HG02759 (cell line): ENCODE data around the gene URM1.

Experiments used
- ATAC-seq: cut with Tn5 transposase; IDR thresholded peaks from one replicate; pipeline ENCODE4 v1.9.1; 2021; ENCODE audit warnings: mild to moderate bottlenecking, moderate library complexity; ENCODE audit not compliant: unreplicated experiment

URM1 gene

DNA sequence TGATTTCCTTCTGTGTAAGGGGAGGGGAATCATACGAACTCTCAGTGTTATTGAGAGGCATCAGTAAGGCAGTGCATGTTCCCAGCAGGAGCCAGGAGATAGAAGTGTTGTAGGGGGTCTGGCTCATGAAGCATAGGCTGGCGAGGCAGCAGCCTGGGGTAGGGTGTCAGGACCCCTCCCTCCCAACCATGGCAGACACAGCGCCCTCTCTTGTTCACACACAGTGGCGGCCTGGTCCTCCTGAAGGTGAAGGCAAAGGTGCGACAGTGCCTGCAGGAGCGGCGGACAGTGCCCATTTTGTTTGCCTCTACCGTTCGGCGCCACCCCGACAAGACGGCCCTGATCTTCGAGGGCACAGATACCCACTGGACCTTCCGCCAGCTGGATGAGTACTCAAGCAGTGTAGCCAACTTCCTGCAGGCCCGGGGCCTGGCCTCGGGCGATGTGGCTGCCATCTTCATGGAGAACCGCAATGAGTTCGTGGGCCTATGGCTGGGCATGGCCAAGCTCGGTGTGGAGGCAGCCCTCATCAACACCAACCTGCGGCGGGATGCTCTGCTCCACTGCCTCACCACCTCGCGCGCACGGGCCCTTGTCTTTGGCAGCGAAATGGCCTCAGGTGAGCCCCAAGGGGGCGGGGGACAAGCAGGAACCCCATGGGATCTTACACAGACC is 26.1 kb upstream of the URM1 start:
- no peak for ATAC-seq

DNA sequence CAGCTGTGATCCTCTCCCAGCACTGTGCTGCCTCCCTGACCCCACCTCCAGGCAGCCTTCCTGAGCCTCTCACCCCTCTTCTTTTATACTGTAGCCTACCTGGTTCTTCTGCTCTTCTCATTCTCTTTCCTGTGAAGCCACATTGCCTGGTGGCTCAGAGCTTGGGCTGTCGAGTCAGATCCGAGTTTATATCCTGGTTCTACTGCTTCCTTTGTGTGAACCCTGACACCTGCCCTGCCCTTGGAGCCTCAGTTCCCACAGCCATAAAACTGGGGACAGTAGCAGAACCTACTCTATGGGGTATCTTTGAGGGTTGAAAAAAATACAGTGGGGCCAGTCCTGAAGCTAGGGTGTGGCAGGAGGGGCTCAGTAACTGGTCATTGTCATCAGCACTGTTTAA is 22.0 kb upstream of the URM1 start:
- ATAC-seq: no peak

DNA sequence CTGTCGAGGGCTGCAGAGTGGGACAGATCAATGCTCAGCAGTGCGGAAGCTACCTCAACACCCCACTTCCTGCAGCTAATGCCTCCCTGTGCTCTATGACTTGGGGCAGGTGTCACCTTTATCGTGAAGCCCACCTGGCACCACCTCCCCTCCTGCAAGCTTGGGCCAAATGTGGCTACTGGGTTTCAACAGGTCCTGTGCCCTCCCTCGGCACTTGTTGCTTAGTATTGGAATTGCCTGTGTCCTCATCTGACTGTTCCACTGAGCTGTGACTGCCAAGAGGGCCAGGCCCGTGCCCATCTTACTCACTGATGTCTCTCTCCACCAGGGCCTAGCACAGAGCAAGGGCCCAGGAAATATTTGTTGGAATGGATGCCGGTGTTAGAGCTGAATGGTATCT is 21.4 kb upstream of the URM1 start:
- no peak for ATAC-seq

DNA sequence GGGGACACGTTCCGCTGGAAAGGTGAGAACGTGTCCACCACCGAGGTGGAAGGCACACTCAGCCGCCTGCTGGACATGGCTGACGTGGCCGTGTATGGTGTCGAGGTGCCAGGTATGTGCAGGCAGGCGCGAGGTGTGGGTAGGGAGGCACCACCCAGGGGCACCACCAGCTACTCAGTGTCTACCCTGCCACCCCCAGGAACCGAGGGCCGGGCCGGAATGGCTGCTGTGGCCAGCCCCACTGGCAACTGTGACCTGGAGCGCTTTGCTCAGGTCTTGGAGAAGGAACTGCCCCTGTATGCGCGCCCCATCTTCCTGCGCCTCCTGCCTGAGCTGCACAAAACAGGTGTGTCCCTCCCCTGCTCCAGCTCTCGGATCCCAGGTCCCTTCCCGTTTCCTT is 15.7 kb upstream of the URM1 start:
- ATAC-seq: no peak

DNA sequence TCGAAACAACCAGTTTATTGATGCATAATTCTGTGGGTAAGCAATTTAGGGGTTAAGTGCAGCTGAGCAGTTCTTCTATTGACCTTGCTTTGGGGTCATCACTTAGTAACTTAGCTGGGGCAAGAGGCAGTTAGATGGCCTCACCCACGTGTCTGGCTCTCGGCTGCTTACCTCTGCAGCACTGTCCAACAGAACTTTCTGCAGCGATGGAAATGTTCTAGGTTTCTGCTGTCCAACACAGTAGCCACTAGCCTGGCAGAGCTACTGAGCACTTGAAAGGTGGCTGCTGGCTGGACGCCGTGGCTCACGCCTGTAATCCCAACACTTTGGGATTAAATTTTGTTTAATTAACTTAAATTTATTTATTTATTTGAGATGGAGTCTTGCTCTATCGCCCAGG is 13.1 kb upstream of the URM1 start:
- no peak for ATAC-seq

DNA sequence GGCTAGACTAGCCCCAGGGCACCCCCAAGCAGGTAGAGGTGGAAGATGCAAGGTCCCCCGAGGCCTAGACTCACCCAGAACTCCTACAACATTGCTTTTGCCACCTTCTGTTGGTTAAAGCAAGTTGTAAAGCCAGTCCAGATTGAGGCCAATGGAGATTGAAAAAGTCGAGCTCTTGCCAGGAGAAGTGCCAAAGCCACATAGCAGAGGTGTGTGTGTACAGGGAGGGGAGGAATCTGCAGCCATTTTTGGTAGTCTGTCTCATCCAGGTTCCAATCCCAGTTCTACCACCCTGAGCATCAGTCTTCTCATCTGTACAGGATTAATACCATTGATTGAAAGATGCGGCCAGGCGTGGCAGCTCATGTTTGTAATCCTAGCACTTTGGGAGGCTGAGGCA is 12.3 kb upstream of the URM1 start:
- no peak for ATAC-seq

DNA sequence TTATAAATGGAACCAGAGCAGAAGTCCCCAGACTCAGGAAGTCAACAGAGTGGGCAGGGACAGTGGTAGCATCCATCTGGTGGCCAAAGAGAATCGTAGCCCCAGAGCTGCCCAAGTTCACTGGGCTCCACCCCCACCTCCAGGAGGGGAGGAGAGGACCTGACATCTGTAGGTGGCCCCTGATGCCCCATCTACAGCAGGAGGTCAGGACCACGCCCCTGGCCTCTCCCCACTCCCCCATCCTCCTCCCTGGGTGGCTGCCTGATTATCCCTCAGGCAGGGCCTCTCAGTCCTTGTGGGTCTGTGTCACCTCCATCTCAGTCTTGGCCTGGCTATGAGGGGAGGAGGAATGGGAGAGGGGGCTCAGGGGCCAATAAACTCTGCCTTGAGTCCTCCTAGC is 10.3 kb upstream of the URM1 start:
- ATAC-seq: no peak

DNA sequence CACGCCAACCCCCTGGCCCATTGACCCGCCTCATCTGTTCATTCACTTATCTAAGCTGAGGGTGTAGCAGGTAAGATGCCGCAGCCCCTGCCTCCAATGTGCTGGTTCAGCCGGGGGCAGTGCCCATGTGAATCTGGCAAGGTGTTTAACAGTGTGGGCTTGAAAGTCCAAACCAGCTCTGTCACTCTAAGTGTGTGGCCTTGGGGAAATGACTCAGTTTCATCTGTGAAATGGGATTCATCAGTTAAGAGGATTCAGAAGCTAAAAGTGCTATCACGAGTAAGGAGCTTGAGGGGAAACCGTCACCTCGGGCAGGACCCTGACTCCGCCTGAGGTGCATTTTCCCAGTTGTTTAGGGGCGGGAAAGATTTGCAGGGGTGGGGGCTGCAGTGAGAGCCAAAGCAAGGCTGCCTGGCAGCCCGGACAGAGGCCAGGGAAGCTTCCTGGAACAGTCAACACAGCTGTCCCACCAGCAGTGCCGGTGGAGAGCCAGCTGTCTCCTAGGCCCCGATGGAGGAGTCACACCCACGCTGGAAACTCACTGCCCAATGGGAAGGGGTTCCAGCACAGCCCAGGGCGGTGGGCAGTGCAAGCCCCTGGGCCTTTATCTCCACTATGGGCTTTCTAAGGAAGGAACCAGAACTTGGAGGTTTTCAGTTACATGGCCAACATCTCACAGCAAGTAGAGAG is 9.7 kb upstream of the URM1 start:
- ATAC-seq: no peak

DNA sequence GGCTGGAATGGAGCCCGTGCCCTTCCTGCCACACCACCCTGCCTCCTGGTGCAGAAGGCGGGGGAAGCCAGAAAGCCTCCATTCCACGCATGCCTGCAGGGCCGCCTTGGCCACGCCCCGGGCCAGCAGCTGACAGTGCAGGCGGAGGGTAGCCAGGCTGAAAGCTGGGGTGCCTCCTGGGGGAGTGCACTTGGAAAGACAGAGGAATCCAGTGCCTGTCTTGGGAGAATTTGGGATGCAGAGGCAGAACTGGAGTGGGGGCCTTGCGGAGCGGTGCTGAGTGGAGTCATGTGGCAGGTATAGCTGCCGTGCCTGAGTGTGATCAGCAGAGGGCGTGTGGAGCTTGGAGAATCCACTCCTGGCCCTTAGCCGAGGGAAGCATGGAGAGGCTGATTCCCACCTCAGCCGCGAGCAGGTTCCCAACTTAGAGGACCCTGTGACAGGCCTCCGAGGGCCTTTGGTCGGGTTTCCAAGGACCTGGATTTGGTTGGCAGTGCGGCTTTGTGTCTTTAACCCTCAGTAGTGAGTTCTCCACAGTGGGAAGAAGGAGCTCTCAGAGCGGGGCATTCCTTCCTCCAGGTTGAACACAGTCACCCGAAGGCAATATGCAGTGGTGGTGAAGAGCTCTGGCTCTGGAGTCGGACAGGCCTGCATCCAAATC is 9.1 kb upstream of the URM1 start:
- peak; percentile 81 for ATAC-seq

DNA sequence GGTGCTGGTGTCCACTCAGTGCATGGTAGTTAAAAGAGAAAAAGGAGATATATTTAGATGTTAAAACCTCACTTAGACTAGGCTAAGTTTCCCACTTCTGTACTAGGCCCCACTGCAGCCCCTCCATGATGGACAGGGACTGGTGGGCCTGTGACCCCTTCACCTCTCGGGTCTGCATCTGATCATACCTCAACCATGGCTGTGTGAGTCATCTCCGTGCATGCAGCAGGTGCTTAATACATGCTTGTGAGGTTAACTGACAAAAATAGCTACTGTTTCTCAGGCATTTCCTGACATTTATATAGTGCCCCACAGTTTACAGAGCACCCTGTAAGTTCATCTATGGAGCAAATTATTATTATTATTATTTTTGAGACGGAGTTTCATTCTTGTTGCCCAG is 8.4 kb upstream of the URM1 start:
- no peak for ATAC-seq

DNA sequence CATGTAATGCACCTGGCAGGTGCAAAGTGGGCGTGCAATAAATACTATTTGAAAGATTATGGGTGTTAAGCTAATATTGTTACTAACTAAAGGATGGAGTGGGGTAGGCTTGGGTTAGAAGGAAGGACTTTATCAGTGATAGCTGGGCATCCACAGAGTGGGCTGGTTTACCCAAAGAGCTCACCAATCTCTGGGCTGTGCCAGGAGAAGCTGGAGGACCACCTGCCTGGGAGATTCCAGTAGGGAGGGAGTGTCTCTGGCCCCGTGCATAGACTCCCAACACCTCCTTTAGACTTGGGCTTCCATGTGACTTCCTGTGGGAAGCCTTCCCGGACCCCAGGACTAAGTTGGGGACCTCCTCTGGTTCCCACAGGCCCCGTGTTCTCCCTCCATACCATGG is 5.6 kb upstream of the URM1 start:
- no peak for ATAC-seq

DNA sequence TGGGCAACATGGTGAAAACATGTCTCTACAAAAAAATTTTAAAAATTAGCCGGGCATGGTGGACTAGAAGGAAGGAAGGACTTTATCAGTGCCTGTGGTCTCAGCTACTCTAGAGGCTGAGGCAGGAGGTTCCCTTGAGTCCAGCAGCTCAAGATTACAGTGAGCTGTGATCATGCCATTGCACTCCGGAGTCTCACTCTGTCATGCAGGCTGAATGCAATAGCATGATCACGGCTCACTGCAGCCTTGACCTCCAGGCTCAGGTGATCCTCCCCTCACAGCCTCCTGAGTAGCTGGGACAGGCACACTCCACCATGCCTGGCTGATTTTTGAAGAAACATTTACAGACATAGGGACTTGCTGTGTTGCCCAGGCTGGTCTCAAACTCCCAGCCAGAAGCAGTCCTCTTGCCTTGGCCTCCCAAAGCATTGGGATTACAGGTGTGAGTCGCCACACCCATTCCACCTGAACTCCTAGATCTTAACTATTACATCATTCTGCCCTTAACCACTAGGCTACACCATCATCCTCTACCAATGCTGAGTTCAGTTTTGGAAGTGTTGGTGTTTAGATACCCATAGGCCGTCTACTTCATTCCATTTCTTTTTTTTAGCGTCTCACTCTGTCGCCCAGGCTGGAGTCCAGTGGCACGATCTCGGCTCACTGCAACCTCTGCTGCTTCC is 2.0 kb upstream of the URM1 start:
- no peak for ATAC-seq

DNA sequence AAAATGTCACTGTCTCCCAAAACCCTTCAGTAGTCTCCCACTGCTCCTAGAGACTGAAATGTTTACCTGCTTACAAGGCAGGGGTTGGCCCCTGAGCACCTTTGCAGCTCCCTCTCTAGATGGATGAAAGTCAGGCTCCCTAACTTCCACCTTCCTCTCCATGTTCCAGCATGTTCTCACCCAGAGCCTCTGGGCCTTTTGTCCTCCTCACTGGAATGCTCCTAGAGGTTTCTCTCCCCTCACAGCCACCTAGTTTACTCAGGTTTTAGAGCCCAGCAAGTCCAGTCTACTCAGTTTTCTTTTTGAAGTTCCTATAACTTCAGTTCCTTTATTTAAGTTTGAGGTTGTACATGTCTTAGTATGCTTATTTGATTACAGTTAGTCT is 815 bp upstream of the URM1 start:
- ATAC-seq: no peak

DNA sequence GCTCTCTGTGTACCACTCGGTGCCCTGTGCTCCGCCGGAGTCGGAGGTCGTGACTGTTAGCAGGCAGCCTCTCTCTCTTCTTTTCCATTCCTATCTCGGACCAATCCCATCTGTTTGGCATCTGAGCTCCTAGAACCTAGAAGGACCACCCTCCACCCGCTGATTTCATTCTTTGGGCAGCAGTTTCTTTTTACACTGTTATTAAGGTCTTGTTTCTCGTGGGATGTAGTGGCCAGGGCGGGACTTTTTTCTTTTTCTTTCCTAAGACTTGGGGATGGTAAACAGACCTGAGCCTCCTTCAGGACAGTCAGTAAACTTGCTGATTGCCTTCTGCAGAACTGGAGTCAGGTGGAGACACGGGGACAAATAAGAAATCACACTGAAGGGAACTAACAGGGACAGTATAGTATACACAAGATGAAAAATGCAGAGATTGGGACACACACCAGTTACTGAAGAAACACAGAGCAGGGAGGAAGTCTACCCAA is 500 bp downstream of the URM1 start:
- no peak for ATAC-seq

DNA sequence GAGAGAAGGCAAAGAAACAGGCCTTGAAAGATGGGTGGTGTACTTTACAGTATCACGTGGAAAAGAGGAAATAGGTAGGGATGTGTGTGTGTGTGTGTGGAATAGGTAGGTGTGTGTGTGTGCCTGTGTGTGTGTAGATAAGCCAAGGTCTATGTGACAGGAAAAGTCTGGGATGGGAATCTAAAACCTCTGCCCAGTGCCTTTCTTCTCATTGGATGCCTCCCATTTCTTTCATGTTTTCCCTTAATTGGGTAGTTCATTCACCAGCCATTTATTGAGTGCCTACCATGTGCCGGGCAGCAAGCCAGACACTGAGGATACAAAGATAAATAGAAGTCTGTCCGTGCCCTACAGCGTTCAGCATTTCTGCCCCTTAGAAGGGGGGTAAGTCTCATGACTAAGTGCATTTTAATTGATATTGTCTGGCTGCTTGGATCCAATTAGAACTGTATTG is 1.0 kb downstream of the URM1 start:
- ATAC-seq: no peak

DNA sequence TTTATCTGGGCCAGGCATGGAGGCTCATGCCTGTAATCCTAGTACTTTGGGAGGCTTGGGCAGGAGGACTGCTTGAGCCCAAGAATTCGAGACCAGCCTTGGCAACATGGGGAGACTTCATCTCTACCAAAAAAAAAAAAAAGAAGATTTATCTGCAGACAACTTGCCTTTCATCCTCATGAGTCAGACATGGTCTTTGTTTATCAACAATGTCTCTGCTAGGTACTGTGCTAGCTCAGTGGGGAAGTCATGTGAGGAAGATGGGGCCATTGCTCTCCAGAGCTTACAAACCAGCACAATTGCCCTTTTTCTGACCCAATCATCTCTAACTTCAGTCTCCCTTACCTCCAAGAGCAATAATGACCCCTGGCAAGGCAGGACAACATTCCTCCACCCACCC is 1.6 kb downstream of the URM1 start:
- no peak for ATAC-seq

DNA sequence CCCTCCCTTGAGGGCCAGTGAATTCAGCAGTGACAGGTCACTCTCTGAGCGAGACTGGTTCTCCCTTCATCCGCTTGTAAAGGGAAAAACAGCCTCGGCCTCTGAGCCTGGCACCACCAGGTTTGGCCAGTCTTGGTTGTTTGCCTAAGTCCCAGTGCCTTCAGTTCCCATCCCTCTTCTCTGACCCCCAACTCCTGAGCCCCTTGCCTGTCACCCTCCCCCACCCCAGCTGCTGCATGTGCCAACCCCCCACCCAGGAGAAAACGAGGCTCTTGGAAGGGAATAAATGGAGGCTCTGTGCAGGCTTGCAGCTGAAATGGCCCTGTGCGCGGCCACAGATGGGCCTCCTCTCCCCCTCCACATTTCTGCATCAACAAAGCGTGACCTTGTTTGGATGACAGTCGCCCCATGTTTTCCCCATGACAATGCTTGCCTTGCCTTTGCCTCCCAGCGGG is 3.1 kb downstream of the URM1 start:
- no peak for ATAC-seq

DNA sequence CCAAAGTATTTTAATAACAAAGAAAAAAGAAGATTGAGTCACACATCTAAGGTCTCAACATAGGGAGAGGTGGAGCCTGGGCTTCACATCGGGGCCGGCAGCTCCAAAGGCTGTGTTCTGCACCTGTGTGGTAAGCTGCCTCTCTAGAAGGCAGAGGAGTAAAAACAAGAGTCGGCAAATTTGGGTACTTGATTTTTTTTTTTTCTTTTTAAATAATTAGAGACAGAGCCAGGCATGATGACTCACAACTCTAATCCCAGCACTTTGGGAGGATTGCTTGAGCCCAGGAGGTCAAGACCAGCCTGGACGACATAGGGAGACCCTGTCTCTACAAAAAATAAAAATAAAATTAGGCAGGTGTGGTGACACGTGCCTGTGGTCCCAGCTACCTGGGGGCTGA is 4.7 kb downstream of the URM1 start:
- ATAC-seq: no peak

DNA sequence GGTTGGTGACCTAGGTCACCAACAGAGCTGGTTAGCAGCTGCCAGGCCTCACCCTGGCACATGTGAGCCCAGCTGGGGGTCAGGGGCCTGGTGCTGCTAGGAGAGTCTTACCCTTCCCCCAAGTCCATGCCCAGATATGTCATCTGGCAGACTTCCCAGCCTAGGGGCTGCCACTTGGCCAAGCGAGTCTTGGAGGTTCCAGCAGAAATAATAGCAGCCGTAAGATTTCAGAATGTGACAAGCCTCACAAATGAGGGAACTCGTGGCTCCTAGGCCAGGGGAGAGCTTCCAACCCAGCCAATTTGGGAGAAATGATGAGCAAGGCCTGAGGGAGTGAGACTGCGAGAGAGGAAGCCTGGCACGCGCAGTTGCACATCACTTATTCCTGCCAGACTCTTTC is 11.1 kb downstream of the URM1 start:
- no peak for ATAC-seq

DNA sequence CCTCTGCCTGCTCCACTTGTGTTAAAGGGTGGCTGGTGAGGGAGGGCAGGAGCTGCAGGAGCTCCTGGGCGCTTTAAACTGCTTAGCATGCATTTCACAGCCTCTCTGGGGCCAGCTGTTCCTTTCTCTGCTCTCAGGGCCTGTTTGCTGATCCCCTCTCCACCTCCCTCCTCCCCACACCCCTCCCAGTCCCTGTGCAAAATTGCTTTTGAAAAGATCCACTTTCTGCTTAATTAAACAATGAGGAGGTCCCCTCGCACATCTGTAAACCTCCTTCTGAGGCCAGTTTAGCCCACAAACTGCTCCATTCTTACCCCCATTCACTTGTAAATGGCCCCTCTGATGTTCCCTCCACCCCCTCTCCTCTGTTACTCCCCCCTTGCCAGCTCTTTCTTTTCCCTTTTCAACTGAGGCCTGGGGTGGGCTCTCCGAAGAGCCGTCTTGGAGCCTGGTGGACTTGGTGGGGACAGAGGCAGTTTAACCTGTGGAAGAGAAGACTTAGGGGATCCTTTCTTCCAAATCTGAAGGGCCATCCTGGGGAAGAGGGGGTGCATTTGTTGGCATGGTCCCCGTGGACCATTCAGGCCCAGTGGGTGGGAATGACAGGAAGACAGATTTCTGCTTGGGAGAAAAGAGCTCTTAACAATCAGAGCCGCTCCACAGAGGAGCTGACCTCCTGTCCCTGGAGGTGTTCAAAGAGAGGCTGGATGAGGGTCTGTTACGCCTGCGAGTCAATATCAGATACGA is 12.0 kb downstream of the URM1 start:
- no peak for ATAC-seq

DNA sequence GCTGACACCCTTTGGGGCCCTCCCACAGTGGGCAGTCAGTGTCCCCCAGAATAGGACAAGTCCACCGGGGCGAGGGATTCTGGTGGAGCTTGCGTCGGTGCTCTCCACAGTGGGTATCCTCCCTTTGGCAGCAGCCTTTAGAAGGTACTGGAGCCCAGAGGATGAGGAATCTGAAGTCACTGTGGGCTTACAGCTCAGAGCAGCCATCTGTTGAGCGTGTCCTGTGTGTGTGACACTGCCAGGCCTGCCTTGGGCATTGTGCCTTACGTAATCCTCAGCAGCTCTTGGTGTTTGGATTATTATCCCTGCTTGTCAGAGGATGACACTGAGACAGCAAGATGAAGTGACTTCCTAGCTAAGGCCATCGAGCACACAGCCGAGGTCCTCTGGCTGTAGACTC is 12.6 kb downstream of the URM1 start:
- no peak for ATAC-seq
